ENCODE data around the gene ZBTB16. TPM values are rescaled to one million over a fixed set of nuclear protein-coding genes. Genes with fewer than 3 reads are reported as not detected.

The ZBTB16 gene
- total and polyA plus RNA-seq, 2 of the 13 experiments (the other 11 are each of a cell fraction or from before 2014, with no cell fraction given): not detected

- FAIRE-seq (no peak), ATAC-seq (no peak), DNase-seq (ENCODE audit: low spot score) (no peak)
- Histone ChIP-seq H3K4me1 (ENCODE audit: insufficient read depth, low read length) (no peaks in the 10 kb centered on the region), H3K9me3 (ENCODE audit: low read length) (no peaks in the 10 kb centered on the region), H3K27me3 (ENCODE audit: control insufficient read depth in 1 of 2, insufficient read depth in 2 of 2, low read length in 2 of 2) (peaks cover 4 to 31% of the 10 kb centered on the region in 2 experiments; a peak in 4 of 5 replicates), H3K27ac (ENCODE audit: extremely low read length, insufficient read depth, low read length) (no peak overlapping the region), H3K36me3 (replicated peaks in 1 of 2; ENCODE audit: control insufficient read depth in 1 of 2, insufficient read depth in 2 of 2, low read length in 2 of 2) (no peaks in the 10 kb centered on the region), H3K9ac (ENCODE audit: insufficient read depth, low read depth, low read length) (no peak overlapping the region), H2AFZ (ENCODE audit: low read length) (no peak overlapping the region), H3K4me2 (ENCODE audit: low read depth, low read length) (no peak overlapping the region), H3K79me2 (ENCODE audit: insufficient read depth, low read length) (no peaks in the 10 kb centered on the region), H3K4me3 (replicated peaks in 1 of 3; ENCODE audit: insufficient read depth in 1 of 3, low read depth in 2 of 3, low read length in 3 of 3) (no peak overlapping the region), H4K20me1 (ENCODE audit: insufficient read depth, low read length) (no peaks in the 10 kb centered on the region)
- in situ Hi-C loops (cut with HindIII; ENCODE audit: extremely low pct_ligation_motif_present, low pct_unique_long_range_greater_than_20kb): loop anchor here (25.0 kb wide), 1 partner anchor 462 kb away; no protein-coding TSS in a partner anchor
- no peak for TF ChIP-seq ZNF879 (CRISPR knock-in tag; IDR thresholded peaks at IDR 0.05)
- TF ChIP-seq SRSF4 (IDR thresholded peaks at IDR 0.05; ENCODE audit: low read depth, low read length, poor library complexity, severe bottlenecking): no peak
- no TSS peak for BruUV-seq (replicated peaks)
- 5% methylated on average over 5 of the region's 5 CpGs for WGBS (ENCODE audit: low lambda C conversion rate)
- intact Hi-C loops (cut with micrococcal nuclease; ENCODE audit: unreplicated experiment): no loop called here
- ChIA-PET POLR2A (no interaction called here), CTCF (ENCODE audit: low intra/inter-chr PET ratio, low total read pairs) (no interaction called here)
These were observed 214.6 kb downstream of the ZBTB16 start for GRCh38 chr11:114273890-114274635.

- Histone ChIP-seq H2AFZ (ENCODE audit: low read length) (no peak overlapping the region), H3K9me3 (ENCODE audit: low read length) (no peaks in the 10 kb centered on the region), H3K27me3 (ENCODE audit: control insufficient read depth in 1 of 2, insufficient read depth in 2 of 2, low read length in 2 of 2) (peaks cover 4 to 29% of the 10 kb centered on the region in 2 experiments; a peak in 4 of 5 replicates), H3K79me2 (ENCODE audit: insufficient read depth, low read length) (no peaks in the 10 kb centered on the region), H3K4me2 (ENCODE audit: low read depth, low read length) (no peak overlapping the region), H3K27ac (ENCODE audit: extremely low read length, insufficient read depth, low read length) (no peak overlapping the region), H3K4me1 (ENCODE audit: insufficient read depth, low read length) (no peaks in the 10 kb centered on the region), H3K9ac (ENCODE audit: insufficient read depth, low read depth, low read length) (no peak overlapping the region), H3K4me3 (replicated peaks in 1 of 3; ENCODE audit: insufficient read depth in 1 of 3, low read depth in 2 of 3, low read length in 3 of 3) (no peak overlapping the region), H4K20me1 (ENCODE audit: insufficient read depth, low read length) (no peaks in the 10 kb centered on the region), H3K36me3 (replicated peaks in 1 of 2; ENCODE audit: control insufficient read depth in 1 of 2, insufficient read depth in 2 of 2, low read length in 2 of 2) (no peaks in the 10 kb centered on the region)
- WGBS (ENCODE audit: low lambda C conversion rate): 2% methylated on average over 3 of the region's 3 CpGs
- FAIRE-seq (no peak), ATAC-seq (no peak), DNase-seq (ENCODE audit: low spot score) (no peak)
- no peak for TF ChIP-seq GATAD1 (CRISPR knock-in tag; IDR thresholded peaks at IDR 0.05)
- TF ChIP-seq SIN3B (IDR thresholded peaks at IDR 0.05; ENCODE audit: low read length): no peak
- no peak for TF ChIP-seq ZBTB4 (CRISPR knock-in tag; IDR thresholded peaks at IDR 0.05; ENCODE audit: borderline replicate concordance)
- no peak for TF ChIP-seq MAFK (conservative IDR thresholded peaks at IDR 0.05 in 1 of 2, IDR thresholded peaks at IDR 0.05 in 1 of 2; ENCODE audit: low read length in 2 of 2)
- TF ChIP-seq ZBTB20 (CRISPR knock-in tag; IDR thresholded peaks at IDR 0.05; ENCODE audit: borderline replicate concordance, low read depth): no peak
- intact Hi-C loops (cut with micrococcal nuclease; ENCODE audit: unreplicated experiment) (no loop called here), in situ Hi-C loops (cut with HindIII; ENCODE audit: extremely low pct_ligation_motif_present, low pct_unique_long_range_greater_than_20kb) (loop anchor here (25.0 kb wide), 1 partner anchor 462 kb away; no protein-coding TSS in a partner anchor)
- POLR2A ChIA-PET: no interaction called here
- no TSS peak for BruUV-seq (replicated peaks)
- CTCF ChIA-PET (ENCODE audit: low intra/inter-chr PET ratio, low total read pairs): no interaction called here
These were observed 215.1 kb downstream of the ZBTB16 start for GRCh38 chr11:114274637-114275036.

Data from HepG2 (cell line).